COR-L47 (cell line): ENCODE data around the gene MGAT4A.
"Not testable (repeated sequence)": the region's sequence is repeated elsewhere in the genome, so short reads cannot be mapped to it uniquely, and the experiment has no call there.

Experiments used
- DNase-seq: peaks from one replicate; lab custom pipeline; 2025; lab: John Stamatoyannopoulos, UW

The MGAT4A gene

DNA sequence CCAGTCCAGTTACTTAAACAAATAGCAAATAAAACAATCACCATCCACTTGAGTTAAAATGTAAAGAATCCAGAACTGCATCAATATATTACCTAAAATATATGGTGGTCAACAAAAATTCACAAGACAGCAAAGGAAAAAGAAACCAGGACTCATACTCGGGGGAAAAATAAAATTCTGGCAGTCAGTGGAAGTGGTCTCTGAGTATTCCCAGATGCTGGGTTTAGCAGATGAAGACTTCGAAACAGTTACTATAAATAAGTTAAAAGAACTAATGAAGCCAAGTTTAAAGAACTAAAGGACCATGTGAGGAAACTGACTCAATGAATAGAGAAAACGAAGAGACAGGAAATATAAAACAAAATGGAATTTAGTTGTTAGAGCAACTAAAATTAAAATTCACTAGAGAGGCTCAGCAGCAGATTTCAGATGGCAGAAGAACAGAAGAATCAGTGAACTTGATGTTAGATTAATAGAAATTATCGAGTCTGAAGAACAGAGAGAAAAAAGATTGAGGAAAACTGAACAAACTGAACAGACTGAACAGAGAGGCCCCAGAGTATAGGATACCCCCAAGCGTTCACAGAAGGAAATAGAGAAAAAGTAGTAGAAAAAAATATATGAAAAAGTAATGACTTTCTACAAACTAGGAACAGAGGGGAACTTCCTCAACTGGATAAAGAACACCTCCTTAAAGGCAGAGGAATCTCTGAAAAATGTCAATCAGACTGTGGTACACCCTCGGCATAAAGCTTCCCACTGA is 27.9 kb downstream of the MGAT4A start:
- DNase-seq, result no peak

GRCh38 chr2:98702127-98702802 is 28.7 kb downstream of the MGAT4A start:
- DNase-seq, result no peak

- DNase-seq, result no peak
These were observed 29.7 kb downstream of the MGAT4A start for GRCh38 chr2:98701230-98701629.

GRCh38 chr2:98698896-98699295 is 32.0 kb downstream of the MGAT4A start:
- DNase-seq, result no peak

DNA sequence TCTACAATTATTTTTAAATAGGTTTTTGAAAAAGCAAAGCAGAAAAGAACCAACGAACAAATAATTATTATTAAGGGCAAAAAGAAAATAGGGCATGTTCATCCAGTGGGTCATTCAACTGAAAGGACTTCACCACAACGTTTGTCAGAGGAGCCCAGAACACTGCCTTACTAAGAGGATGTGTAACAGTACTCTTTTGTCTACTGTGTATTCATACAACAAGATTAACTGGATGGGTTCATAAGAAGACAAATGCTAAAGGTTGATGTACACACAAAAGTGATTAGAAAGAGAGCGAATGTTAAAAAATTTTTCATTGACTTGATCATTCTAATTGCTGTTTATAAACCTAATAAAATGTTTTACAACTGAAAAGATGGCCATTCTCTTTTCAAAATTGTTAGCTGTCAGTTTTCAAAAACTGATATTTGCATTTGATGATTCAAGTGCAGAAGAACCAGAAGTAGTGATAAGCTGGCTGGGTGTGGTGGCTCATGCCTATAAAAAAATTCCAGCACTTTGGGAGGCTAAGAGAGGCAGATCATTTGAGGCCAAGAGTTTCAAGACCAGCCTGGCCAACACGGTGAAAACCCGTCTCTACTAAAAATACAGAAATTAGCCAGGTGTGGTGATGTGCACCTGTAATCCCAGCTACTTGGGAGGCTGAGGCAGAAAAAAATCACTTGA is 33.1 kb downstream of the MGAT4A start:
- no peak for DNase-seq

DNA sequence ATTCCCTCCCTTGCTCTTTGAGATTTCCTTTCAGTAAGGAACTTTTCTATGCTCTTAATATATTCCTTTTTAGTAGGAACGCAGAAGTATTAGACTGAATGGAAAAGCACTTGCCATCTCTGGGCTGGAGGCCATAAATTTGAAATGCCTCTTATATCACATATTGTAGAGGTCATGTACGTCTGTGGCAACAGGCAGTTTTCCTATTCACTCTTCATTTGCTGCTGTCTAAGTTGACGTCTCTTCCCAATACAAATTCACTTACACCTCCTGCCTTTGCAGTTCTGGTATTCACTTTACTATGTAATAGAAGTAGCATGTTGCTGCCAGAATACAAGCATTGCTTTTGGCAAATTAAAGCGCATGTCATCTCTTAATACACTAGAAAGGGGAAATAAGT is 34.7 kb downstream of the MGAT4A start:
- no peak for DNase-seq

- no peak for DNase-seq
These were observed 35.7 kb downstream of the MGAT4A start for GRCh38 chr2:98695255-98695654.

- DNase-seq, result no peak
These were observed 37.5 kb downstream of the MGAT4A start for GRCh38 chr2:98693477-98693876.

GRCh38 chr2:98692090-98693054 is 38.6 kb downstream of the MGAT4A start:
- DNase-seq, result no peak

DNA sequence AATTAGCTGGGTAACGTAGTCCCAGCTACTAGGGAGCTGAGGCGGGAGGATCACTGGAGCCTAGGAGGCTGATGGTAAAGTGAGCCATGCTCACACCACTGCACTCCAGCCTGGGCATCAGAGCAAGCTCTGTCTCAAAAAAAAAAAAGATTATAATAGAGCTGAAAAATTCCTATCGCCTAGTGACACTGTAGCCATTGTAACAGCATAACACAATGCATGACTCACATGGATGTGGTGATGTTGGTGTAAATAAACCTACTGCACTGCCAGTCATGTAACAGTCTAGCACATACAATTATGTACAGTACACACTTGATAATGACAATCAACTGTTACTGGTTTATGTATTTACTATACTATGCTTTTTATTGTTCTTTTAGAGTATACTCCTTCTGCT is 39.6 kb downstream of the MGAT4A start:
- DNase-seq, result no peak

DNA sequence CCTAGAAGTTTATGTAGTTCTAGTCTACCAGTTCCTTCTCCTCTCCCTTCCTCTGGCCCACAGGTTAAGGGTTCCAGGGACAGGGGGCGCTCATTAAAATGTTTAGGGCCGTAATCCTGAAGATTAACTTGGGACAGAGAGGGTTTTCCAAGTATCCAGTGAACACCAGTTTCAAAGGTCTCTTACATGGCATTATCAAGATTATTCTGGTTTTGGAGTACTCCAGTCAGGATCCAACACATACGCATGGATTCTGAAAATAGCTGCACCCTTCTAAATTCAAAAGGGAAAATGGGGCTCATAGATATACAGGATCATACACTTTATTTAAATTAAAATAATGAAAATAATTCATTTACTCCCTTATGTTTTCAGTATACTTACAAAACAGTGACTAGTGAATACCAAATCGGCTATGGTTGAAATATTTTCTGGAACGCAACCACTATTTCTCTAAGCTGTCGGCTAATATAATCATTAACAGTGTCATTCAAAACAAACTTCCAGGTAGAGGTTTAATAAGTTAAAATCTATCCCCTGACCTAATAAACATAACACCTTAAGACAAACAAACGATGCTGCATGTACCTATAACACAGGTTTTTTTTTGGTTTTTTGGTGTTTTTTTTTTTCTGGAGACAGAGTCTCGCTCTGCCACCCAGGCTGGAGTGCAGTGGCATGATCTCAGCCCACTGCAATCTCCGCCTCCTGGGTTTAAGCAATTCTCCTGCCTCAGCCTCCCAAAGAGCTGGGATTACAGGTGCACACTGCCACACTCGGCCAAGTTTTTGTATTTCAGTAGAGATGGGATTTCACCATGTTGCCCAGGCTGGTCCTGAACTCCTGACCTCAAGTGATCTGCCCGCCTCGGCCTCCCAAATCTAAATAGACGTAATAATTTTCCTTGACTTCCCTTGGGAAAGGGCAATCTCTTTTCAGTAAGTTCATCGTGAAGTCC is 44.7 kb downstream of the MGAT4A start:
- no peak for DNase-seq

- DNase-seq, result no peak
These were observed 47.2 kb downstream of the MGAT4A start for GRCh38 chr2:98683728-98684127.

GRCh38 chr2:98676742-98677141 is 54.2 kb downstream of the MGAT4A start:
- no peak for DNase-seq

- DNase-seq, result no peak
These were observed 56.5 kb downstream of the MGAT4A start for GRCh38 chr2:98674233-98674964.

DNA sequence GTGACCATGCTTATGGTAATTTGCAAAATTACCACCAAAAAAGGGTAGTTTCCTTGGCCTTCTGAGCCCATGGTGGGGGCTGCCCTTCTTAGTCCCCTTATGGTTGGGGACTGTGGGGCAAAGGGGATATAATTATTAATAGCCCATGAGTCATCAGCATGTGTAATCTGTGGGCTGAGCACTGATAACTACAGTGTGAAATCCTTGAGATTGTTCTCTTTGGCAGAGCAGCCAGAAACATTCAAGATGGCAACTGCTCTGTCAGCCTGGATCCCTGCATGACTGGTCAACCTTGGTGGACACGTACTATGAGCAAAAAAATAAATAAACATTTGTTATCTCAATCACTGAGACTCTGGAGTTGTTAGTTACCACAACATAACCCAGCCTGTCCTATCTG is 61.3 kb downstream of the MGAT4A start:
- DNase-seq, result no peak

- DNase-seq, result no peak
These were observed 65.3 kb downstream of the MGAT4A start for GRCh38 chr2:98665677-98666076.

DNA sequence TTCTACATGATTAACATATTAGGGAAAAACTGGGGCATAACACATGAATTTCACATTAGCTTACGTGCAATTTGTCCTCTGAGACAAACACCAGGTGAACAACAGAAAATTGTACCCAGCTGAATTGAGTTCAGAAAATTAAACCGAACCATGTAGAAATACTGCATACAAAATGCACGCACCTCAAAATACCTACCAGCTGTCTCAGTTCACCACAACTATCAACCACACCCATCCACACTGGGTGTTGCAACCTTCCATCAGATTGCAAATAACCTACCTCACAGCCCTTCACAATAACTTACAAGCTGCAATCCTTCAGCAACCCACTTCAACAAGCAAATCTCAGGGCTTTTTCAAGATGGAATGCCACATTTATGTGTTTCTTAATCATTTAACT is 66.6 kb downstream of the MGAT4A start:
- no peak for DNase-seq

DNA sequence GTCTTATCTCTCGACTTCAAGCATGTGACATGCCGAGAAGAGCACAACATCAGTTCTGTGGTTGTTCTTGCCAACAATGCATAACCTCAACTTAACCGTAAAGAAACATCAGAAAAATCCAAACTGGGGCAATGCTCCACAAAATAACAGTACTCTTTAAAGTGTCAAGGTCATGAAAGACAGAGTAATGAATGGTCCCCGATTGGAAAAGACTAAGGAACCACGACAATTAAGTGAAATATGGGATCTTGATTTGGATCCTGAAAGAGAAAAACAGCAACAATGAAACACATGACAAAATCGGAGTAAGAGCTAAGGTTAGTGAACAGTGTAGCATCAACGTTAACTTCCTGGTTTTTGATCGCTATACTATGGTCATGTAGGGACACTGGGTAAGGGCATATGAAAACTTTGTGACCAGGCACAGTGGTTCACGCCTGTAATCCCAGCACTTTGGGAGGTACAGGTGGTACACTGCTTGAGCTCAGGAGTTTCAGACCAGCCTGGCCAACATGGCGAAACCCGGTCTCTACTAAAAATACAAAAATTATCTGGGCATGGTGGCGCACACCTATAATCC is 67.3 kb downstream of the MGAT4A start:
- no peak for DNase-seq

- DNase-seq, result not testable (repeated sequence)
These were observed 71.5 kb downstream of the MGAT4A start for GRCh38 chr2:98659491-98659840.
